Trophoblast cell (in vitro differentiated cells and primary cell): ENCODE measurements around the gene MTMR2.

Experiments used
- DNase-seq, 2 donors: peaks; one replicate each; pipeline ENCODE4 v3.0.0-alpha.2; 2016
- H2AFZ ChIP-seq: 2 replicates; pipeline ENCODE4 v1.6.1; 2013; ENCODE audit warnings: low read length, moderate library complexity, mild to moderate bottlenecking; ENCODE audit not compliant: insufficient read depth, poor library complexity
- H2AK5ac ChIP-seq: 2 replicates; pipeline ENCODE4 v1.6.1; 2013; ENCODE audit warnings: mild to moderate bottlenecking, low read length
- H2BK120ac ChIP-seq: 2 replicates; pipeline ENCODE4 v1.6.1; 2013; ENCODE audit warnings: low read length, mild to moderate bottlenecking, moderate library complexity; ENCODE audit not compliant: insufficient read depth, poor library complexity
- H2BK12ac ChIP-seq: 2 replicates; pipeline ENCODE4 v1.6.1; 2013; ENCODE audit warnings: mild to moderate bottlenecking, low read length, moderate library complexity
- H2BK5ac ChIP-seq: 2 replicates; pipeline ENCODE4 v1.6.1; 2013; ENCODE audit warnings: low read length, low read depth, moderate library complexity, mild to moderate bottlenecking; ENCODE audit not compliant: poor library complexity
- H3K14ac ChIP-seq: 2 replicates; pipeline ENCODE4 v1.6.1; 2013; ENCODE audit warnings: mild to moderate bottlenecking, low read length
- H3K18ac ChIP-seq: 2 replicates; pipeline ENCODE4 v1.6.1; 2013; ENCODE audit warnings: mild to moderate bottlenecking, low read length
- H3K23ac ChIP-seq: 2 replicates; pipeline ENCODE4 v1.6.1; 2013; ENCODE audit warnings: low read length
- H3K27ac ChIP-seq: 2 replicates; pipeline ENCODE4 v1.5.1; 2013; ENCODE audit warnings: low read depth, mild to moderate bottlenecking, inconsistent platforms, low read length, moderate library complexity
- H3K27me3 ChIP-seq: 2 replicates; pipeline ENCODE4 v1.6.1; 2013; ENCODE audit warnings: inconsistent platforms, mild to moderate bottlenecking, low read length, moderate library complexity; ENCODE audit not compliant: insufficient read depth
- H3K36me3 ChIP-seq, 2 experiments: 1 replicate in 1 of 2; 2 replicates in 1 of 2; pipeline ENCODE4 v1.6.1; 2013; ENCODE audit warnings: low read length in 2 of 2, mild to moderate bottlenecking in 2 of 2, moderate library complexity in 1 of 2; ENCODE audit not compliant: insufficient read depth in 2 of 2, control insufficient read depth in 1 of 2
- H3K4ac ChIP-seq: 2 replicates; pipeline ENCODE4 v1.6.1; 2013; ENCODE audit warnings: low read depth, mild to moderate bottlenecking, low read length, moderate library complexity
- H3K4me1 ChIP-seq, 2 experiments: 1 replicate in 1 of 2; 2 replicates in 1 of 2; pipeline ENCODE4 v1.6.1; 2013; ENCODE audit warnings: low read length in 2 of 2, mild to moderate bottlenecking in 2 of 2, moderate library complexity in 1 of 2; ENCODE audit not compliant: insufficient read depth in 2 of 2, control insufficient read depth in 1 of 2
- H3K4me2 ChIP-seq: 2 replicates; pipeline ENCODE4 v1.6.1; 2013; ENCODE audit warnings: inconsistent platforms, mild to moderate bottlenecking, low read length, moderate library complexity
- H3K4me3 ChIP-seq: 2 replicates; pipeline ENCODE4 v1.5.1; 2013; ENCODE audit warnings: mild to moderate bottlenecking, low read depth, low read length, inconsistent platforms
- H3K79me1 ChIP-seq: one replicate; pipeline ENCODE4 v1.6.1; 2013; ENCODE audit warnings: low read length
- H3K79me2 ChIP-seq: 2 replicates; pipeline ENCODE4 v1.6.1; 2013; ENCODE audit warnings: low read length, mild to moderate bottlenecking; ENCODE audit not compliant: control insufficient read depth, insufficient read depth, poor library complexity
- H3K9ac ChIP-seq: 2 replicates; pipeline ENCODE4 v1.6.1; 2013; ENCODE audit warnings: mild to moderate bottlenecking, low read length
- H3K9me3 ChIP-seq: 2 replicates; pipeline ENCODE4 v1.6.1; 2013; ENCODE audit warnings: low read depth, mild to moderate bottlenecking, control low read depth, inconsistent platforms, low read length; ENCODE audit not compliant: insufficient read depth
- H4K12ac ChIP-seq: 2 replicates; pipeline ENCODE4 v1.6.1; 2013; ENCODE audit warnings: low read depth, mild to moderate bottlenecking, low read length, moderate library complexity
- H4K8ac ChIP-seq: 2 replicates; pipeline ENCODE4 v1.6.1; 2013; ENCODE audit warnings: low read depth, mild to moderate bottlenecking, low read length, moderate library complexity
- H4K91ac ChIP-seq: one replicate; pipeline ENCODE4 v1.6.1; 2013; ENCODE audit warnings: low read depth, mild to moderate bottlenecking, low read length, moderate library complexity
- WGBS: extraction: QIAGEN DNeasy Blood & Tissue Kit; methylation state at CpG from one replicate; pipeline ENCODE4 v1.1.7; 2013; ENCODE audit warnings: missing lambda C conversion rate; ENCODE audit not compliant: insufficient read length, insufficient coverage; ENCODE audit errors: extremely low coverage; 5-methylcytosine and 5-hydroxymethylcytosine counted together

Gene MTMR2

DNA sequence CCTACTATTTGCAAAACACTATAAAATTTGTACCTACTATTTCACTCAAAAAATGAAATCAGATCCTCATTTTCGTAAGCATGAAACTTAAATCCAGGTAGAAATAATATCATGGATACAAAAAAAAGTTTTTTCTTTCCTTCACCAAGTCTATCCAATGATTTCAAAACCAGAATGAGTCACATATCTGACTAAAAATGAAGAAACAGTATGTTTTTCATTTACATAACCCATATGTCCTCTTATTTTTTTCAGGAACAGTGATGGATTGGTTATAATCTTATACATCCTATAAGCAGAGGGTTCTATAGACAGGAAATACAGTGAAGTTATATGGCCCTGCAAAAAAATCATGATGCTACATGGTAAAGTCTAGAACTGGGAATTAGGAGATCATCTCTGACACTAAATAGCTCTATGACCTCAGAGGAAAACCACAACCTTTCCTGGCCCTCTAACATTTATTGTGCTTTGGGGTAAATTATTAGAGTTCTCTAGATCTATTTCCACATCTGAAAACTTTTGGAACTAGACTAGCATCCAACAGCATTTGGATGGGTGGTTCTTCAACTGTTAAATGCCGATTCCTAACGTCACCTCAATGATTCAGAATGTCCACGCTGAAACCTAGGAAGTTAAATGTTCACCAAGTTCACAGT, 10.9 kb downstream of the MTMR2 start:
- Histone ChIP-seq H2BK5ac (no peak overlapping the region), H3K14ac (no peak overlapping the region), H3K4me2 (no peak overlapping the region), H3K23ac (no peak overlapping the region), H3K4me1 (no peaks in the 10 kb centered on the region), H3K27me3 (no peaks in the 10 kb centered on the region), H2AFZ (no peak overlapping the region), H4K12ac (no peak overlapping the region), H3K79me1 (no peaks in the 10 kb centered on the region), H2AK5ac (no peak overlapping the region), H3K27ac (no peak overlapping the region), H3K4ac (no peak overlapping the region), H2BK120ac (no peak overlapping the region), H3K4me3 (no peak overlapping the region), H4K8ac (no peak overlapping the region), H3K9me3 (no peaks in the 10 kb centered on the region), H3K36me3 (no peaks in the 10 kb centered on the region), H3K18ac (no peak overlapping the region), H4K91ac (no peak overlapping the region), H3K9ac (no peak overlapping the region), H2BK12ac (no peak overlapping the region), H3K79me2 (no peaks in the 10 kb centered on the region)
- WGBS: no CpG with 5 or more reads among the region's 4 CpGs
- DNase-seq: peak in 1 of 2 donors; percentile 15

DNA sequence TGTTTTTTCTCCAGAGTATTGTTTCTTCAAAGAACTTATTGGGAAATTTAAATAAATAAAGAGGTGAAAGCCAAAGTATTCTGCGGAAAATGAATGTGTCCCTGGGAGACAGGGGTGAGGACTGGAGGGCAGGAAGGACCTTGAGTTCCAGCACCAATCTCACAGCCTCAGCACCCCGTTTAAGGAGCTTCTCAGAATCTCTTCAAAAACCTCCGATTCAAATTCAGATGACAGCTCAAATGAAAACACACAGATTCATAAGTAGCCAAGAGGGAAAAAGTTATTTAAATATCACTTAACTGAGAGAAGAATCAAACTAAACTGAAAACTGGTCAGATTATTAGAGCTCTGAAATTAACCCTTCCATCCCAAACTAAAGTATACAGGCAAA, 12.5 kb downstream of the MTMR2 start:
- Histone ChIP-seq H3K36me3 (no peaks in the 10 kb centered on the region), H3K23ac (no peak overlapping the region), H3K27me3 (no peaks in the 10 kb centered on the region), H3K27ac (no peak overlapping the region), H2AK5ac (no peak overlapping the region), H2BK5ac (no peak overlapping the region), H3K18ac (no peak overlapping the region), H3K4me1 (no peaks in the 10 kb centered on the region), H3K14ac (no peak overlapping the region), H3K9me3 (no peaks in the 10 kb centered on the region), H3K4me3 (no peak overlapping the region), H3K4ac (no peak overlapping the region), H4K12ac (no peak overlapping the region), H3K9ac (no peak overlapping the region), H3K79me1 (no peaks in the 10 kb centered on the region), H2AFZ (no peak overlapping the region), H3K79me2 (no peaks in the 10 kb centered on the region), H2BK12ac (no peak overlapping the region), H3K4me2 (no peak overlapping the region), H4K91ac (no peak overlapping the region), H2BK120ac (no peak overlapping the region), H4K8ac (no peak overlapping the region)
- no peak for DNase-seq
- no CpG with 5 or more reads among the region's 3 CpGs for WGBS

DNA sequence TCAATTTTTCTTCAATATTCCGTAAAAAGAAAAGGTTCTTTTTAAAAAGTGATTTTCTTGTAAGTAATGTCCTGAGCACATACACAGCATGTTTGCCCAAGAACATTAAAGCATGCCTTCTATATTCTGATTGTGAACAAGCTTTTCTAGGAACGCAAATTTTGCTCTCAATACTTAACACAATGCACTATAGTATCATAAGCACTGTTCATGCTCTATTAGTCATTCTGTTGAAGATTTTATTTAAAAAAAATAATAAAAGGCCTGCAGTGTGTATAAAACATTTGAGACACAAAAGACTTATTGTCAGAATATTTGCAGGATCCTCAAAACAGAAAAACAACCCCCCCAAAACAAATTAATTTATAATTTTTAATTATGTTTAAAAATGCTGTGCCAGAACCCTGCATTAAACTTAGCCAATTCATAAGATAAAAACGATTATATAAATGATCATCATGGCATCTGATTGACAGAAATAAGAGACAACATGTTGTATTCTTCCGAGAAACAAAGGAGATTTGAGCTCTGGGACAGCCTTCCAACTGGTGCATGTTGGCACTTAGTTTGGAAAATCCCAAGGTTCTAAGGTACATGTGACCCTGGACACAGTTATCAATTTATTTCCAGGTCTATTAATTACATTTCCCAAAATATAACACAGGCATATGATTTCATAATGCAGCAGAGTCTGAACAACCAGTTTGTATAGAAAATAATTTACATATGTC, 13.1 kb downstream of the MTMR2 start:
- H3K4ac ChIP-seq: no peak overlapping the region
- H4K8ac ChIP-seq: no peak overlapping the region
- no peak overlapping the region for H2AFZ ChIP-seq
- H3K4me1 ChIP-seq: no peaks in the 10 kb centered on the region
- no peaks in the 10 kb centered on the region for H3K79me2 ChIP-seq
- H3K4me3 ChIP-seq: no peak overlapping the region
- no peaks in the 10 kb centered on the region for H3K9me3 ChIP-seq
- H3K27me3 ChIP-seq: no peaks in the 10 kb centered on the region
- no peak overlapping the region for H3K14ac ChIP-seq
- H2BK120ac ChIP-seq: no peak overlapping the region
- H3K27ac ChIP-seq: no peak overlapping the region
- no peaks in the 10 kb centered on the region for H3K36me3 ChIP-seq
- H2AK5ac ChIP-seq: no peak overlapping the region
- no peak overlapping the region for H3K18ac ChIP-seq
- no peak overlapping the region for H4K91ac ChIP-seq
- DNase-seq: no peak
- H3K9ac ChIP-seq: no peak overlapping the region
- H3K79me1 ChIP-seq: no peaks in the 10 kb centered on the region
- no peak overlapping the region for H3K4me2 ChIP-seq
- no peak overlapping the region for H4K12ac ChIP-seq
- H2BK5ac ChIP-seq: no peak overlapping the region
- H3K23ac ChIP-seq: no peak overlapping the region
- WGBS: no CpG with 5 or more reads among the region's 4 CpGs
- no peak overlapping the region for H2BK12ac ChIP-seq

DNA sequence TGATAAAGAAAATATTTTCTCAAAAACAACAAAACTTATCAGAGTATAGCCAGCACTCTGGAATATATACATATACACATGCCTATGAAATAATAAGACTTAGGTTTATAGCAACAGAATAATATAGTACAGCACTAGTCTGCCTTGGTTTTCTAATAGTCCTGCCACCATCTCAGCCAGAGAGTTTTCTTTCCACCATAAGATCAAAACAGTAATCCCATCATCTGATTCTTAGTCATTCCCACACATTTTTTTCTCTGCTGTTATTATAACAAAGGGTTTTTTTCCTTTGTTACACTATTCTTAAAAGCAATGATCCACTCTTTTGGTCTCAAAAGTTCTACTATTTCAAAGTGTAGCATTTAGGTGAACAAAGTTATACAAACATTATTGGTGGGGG, 15.1 kb downstream of the MTMR2 start:
- Histone ChIP-seq H2BK120ac (no peak overlapping the region), H3K9ac (no peak overlapping the region), H3K79me1 (no peaks in the 10 kb centered on the region), H3K27ac (no peak overlapping the region), H2BK5ac (no peak overlapping the region), H4K12ac (no peak overlapping the region), H2AK5ac (no peak overlapping the region), H3K27me3 (no peaks in the 10 kb centered on the region), H3K79me2 (no peaks in the 10 kb centered on the region), H3K4me2 (no peak overlapping the region), H3K4me1 (peaks cover 4 to 9% of the 10 kb centered on the region in 2 experiments), H3K23ac (no peak overlapping the region), H2AFZ (no peak overlapping the region), H3K4ac (no peak overlapping the region), H3K18ac (no peak overlapping the region), H3K36me3 (no peaks in the 10 kb centered on the region), H2BK12ac (no peak overlapping the region), H4K8ac (no peak overlapping the region), H3K9me3 (no peaks in the 10 kb centered on the region), H3K4me3 (no peak overlapping the region), H4K91ac (no peak overlapping the region), H3K14ac (no peak overlapping the region)
- no peak for DNase-seq
